Measurements from ENCODE around the gene NCOA7. TPM values are rescaled to one million over a fixed set of nuclear protein-coding genes. Genes with fewer than 3 reads are reported as not detected.

Gene NCOA7
- polyA plus RNA-seq, 1 of the 3 experiments (the other 2 are of a cell fraction), result 16.3 TPM

- H3K4me1 ChIP-seq (ENCODE audit: control insufficient read depth in 1 of 2, insufficient read depth in 2 of 2, low read depth in 1 of 2, low read length in 1 of 2), result peaks cover 0 to 6% of the 10 kb centered on the region in 2 experiments; a peak in 2 of 4 replicates
- no peaks in the 10 kb centered on the region for H3K79me2 ChIP-seq (ENCODE audit: insufficient read depth)
- no peaks in the 10 kb centered on the region for H3K9me3 ChIP-seq
- no peaks in the 10 kb centered on the region for H3K36me3 ChIP-seq (replicated peaks in 1 of 2; ENCODE audit: control insufficient read depth in 1 of 2, insufficient read depth in 2 of 2, low read length in 1 of 2)
- peak overlapping the region; percentile 97 for H2AFZ ChIP-seq (ENCODE audit: low read depth)
- TF ChIP-seq RAD21 (IDR thresholded peaks at IDR 0.05; ENCODE audit: low read length) (peak; percentile 75), CTCF (IDR thresholded peaks at IDR 0.05) (peak; percentile 53), POLR2AphosphoS5 (IDR thresholded peaks at IDR 0.05; ENCODE audit: low read depth, low read length) (0 out of 2 replicates have a peak, but pooled peaks have one; percentile 7), SMC3 (IDR thresholded peaks at IDR 0.05; ENCODE audit: low read depth, low read length) (peak; percentile 28; the same call in 1 of the 2 replicates), USF2 (IDR thresholded peaks at IDR 0.05; ENCODE audit: borderline replicate concordance, low read depth, low read length) (no peak), MXI1 (IDR thresholded peaks at IDR 0.05; ENCODE audit: low read depth, low read length) (no peak)
- DNase-seq, result peak; percentile 27
- no peaks in the 10 kb centered on the region for H4K20me1 ChIP-seq (ENCODE audit: insufficient read depth)
- no peaks in the 10 kb centered on the region for H3K9me2 ChIP-seq
- no peaks in the 10 kb centered on the region for H3K27me3 ChIP-seq (ENCODE audit: insufficient read depth)
- ChIA-PET POLR2A (interaction anchor here (0.6 to 3.2 kb wide), 11 partner anchors 9 to 1485 kb away, joined by 3 to 61 read pairs (median 5); partner anchors contain the start of genes NCOA7, RNF146 and TRMT11), CTCF (interaction anchor here (0.7 to 4.1 kb wide), 28 partner anchors 10 to 467 kb away, joined by 3 to 58 read pairs (median 5); partner anchors contain the start of genes HINT3, NCOA7 and TRMT11)
- H3K27ac ChIP-seq (ENCODE audit: low read depth in 2 of 2, low read length in 1 of 2), result peak overlapping the region; percentile 77 to 97
- H3K4me3 ChIP-seq (ENCODE audit: low read depth in 2 of 2, low read length in 1 of 2), result peak overlapping the region; percentile 77
- H3K4me2 ChIP-seq, result peak overlapping the region; percentile 78
- H3K9ac ChIP-seq, result peak overlapping the region; percentile 76
- 3% methylated on average over 3 of the region's 3 CpGs for WGBS (ENCODE audit: low lambda C conversion rate)
- H3F3A ChIP-seq (replicated peaks; ENCODE audit: insufficient read depth), result peaks cover 38% of the 10 kb centered on the region
These were observed 9.4 kb upstream of the NCOA7 start for GRCh38 chr6:125781314-125781868.

GRCh38 chr6:125784365-125784764 is 6.4 kb upstream of the NCOA7 start:
- WGBS (ENCODE audit: low lambda C conversion rate), result 10% methylated on average over 2 of the region's 2 CpGs
- H3K9ac ChIP-seq, result no peak overlapping the region; the same call in 1 of the 2 replicates
- ChIA-PET POLR2A (no interaction called here), CTCF (interaction anchor here (1.8 to 6.1 kb wide), 2 partner anchors 172 to 190 kb away, joined by 11 to 31 read pairs; partner anchors contain the start of gene HINT3)
- no peaks in the 10 kb centered on the region for H4K20me1 ChIP-seq (ENCODE audit: insufficient read depth)
- DNase-seq, result no peak
- no peaks in the 10 kb centered on the region for H3K27me3 ChIP-seq (ENCODE audit: insufficient read depth)
- peaks cover 4 to 10% of the 10 kb centered on the region in 2 experiments; a peak in 3 of 4 replicates for H3K4me1 ChIP-seq (ENCODE audit: control insufficient read depth in 1 of 2, insufficient read depth in 2 of 2, low read depth in 1 of 2, low read length in 1 of 2)
- no peaks in the 10 kb centered on the region for H3K9me3 ChIP-seq
- peak; percentile 56 for TF ChIP-seq FOSL2 (IDR thresholded peaks at IDR 0.05; ENCODE audit: borderline replicate concordance, low read depth)
- TF ChIP-seq TEAD4 (IDR thresholded peaks at IDR 0.05; ENCODE audit: borderline replicate concordance, insufficient read depth), result 0 out of 2 replicates have a peak, but pooled peaks have one; percentile 17
- no peak for TF ChIP-seq USF2 (IDR thresholded peaks at IDR 0.05; ENCODE audit: borderline replicate concordance, low read depth, low read length)
- no peak for TF ChIP-seq FOXJ3 (CRISPR knock-in tag; IDR thresholded peaks at IDR 0.05)
- peak; percentile 74; the same call in 1 of the 2 replicates for TF ChIP-seq NFIC (IDR thresholded peaks at IDR 0.05; ENCODE audit: borderline replicate concordance)
- peak; percentile 61; the same call in 1 of the 2 replicates for TF ChIP-seq TCF12 (IDR thresholded peaks at IDR 0.05)
- peak in 1 of 2 experiments; percentile 44; a peak in 1 of 4 replicates for TF ChIP-seq EP300 (IDR thresholded peaks at IDR 0.05; ENCODE audit: borderline replicate concordance in 1 of 2, low read depth in 1 of 2, low read length in 1 of 2)
- TF ChIP-seq JUND (IDR thresholded peaks at IDR 0.05), result peak; percentile 54
- 0 out of 2 replicates have a peak, but pooled peaks have one; percentile 21 for TF ChIP-seq PBX3 (IDR thresholded peaks at IDR 0.05)
- no peak for TF ChIP-seq RXRA (IDR thresholded peaks at IDR 0.05; ENCODE audit: borderline replicate concordance, low read depth)
- peak overlapping the region; percentile 23 for H3K4me2 ChIP-seq
- H3K36me3 ChIP-seq (replicated peaks in 1 of 2; ENCODE audit: control insufficient read depth in 1 of 2, insufficient read depth in 2 of 2, low read length in 1 of 2), result no peaks in the 10 kb centered on the region
- H3K9me2 ChIP-seq, result no peaks in the 10 kb centered on the region
- H3F3A ChIP-seq (replicated peaks; ENCODE audit: insufficient read depth), result peaks cover 41% of the 10 kb centered on the region
- no peaks in the 10 kb centered on the region for H3K79me2 ChIP-seq (ENCODE audit: insufficient read depth)
- H3K27ac ChIP-seq (ENCODE audit: low read depth in 2 of 2, low read length in 1 of 2), result peak overlapping the region in 1 of 2 experiments; percentile 70; a peak in 2 of 4 replicates
- no peak overlapping the region for H2AFZ ChIP-seq (ENCODE audit: low read depth)
- H3K4me3 ChIP-seq (ENCODE audit: low read depth in 2 of 2, low read length in 1 of 2), result no peak overlapping the region

All from SK-N-SH (cell line).